Measurements from ENCODE around the gene LMX1B. TPM values are rescaled to one million over a fixed set of nuclear protein-coding genes. Genes with fewer than 3 reads are reported as not detected.

Gene LMX1B
- total and polyA plus RNA-seq, 2 donors (not counting 1 experiment from before 2014, with no cell fraction given), result not detected

DNA sequence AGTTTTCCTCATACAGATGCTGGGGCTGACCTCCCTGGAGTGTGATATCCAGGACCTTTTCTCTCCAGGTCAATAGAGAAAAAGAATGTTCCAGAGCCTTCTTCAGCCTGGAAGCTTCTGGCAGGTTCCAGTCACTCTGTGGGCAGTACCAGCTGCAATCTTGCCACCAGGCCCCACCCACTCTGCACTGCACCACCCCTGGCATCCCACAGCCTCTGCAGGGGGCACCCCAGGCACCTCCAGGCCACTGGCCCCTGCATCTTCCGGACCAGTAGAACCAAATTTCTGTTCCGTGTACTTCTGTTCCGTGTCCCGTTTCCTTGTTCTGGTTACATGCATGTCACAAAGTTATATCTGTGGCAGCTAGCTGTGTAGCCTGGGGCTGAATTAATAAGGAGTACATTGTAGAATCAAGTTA is 107.8 kb downstream of the LMX1B start:
- no peaks in the 10 kb centered on the region for H3K9me3 ChIP-seq (ENCODE audit: control insufficient read depth, insufficient read depth, low read depth, low read length)

DNA sequence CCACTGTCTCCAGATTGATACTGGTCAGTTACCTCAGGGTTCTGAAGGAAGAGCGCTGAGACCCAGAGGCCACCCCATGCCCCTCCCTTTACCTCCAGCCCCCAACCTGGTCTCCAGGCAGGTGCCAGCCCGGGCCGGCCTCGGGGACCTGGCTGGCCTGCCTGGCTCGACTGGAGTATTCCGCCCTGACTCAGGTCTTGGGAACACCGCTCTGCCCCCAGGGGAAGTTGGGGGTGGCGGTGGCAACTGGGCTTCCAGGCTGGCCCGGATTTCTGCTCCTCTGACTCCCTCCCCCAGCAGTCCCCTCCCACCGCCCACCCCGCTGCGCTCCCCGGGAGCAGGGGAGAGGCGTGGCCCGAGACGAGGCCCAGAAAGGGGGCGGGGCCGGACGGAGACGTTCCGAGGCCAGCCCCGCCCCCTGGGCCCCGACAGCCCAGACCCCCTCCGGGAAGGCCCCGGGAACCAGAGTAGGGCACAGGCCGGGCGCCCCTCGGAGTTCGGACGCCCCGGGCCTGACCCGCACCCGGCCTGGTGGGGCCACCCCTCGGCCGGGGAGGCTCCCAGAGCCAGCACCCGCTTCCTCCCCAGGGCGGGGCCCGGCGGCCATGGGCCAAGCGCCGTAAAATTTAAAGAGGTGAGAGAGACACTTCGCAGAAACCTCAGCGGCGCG is 108.7 kb downstream of the LMX1B start:
- TF ChIP-seq EZH2 (IDR thresholded peaks at IDR 0.05; ENCODE audit: low read length, missing control alignments), result no peak
- TF ChIP-seq, protein P1, sequence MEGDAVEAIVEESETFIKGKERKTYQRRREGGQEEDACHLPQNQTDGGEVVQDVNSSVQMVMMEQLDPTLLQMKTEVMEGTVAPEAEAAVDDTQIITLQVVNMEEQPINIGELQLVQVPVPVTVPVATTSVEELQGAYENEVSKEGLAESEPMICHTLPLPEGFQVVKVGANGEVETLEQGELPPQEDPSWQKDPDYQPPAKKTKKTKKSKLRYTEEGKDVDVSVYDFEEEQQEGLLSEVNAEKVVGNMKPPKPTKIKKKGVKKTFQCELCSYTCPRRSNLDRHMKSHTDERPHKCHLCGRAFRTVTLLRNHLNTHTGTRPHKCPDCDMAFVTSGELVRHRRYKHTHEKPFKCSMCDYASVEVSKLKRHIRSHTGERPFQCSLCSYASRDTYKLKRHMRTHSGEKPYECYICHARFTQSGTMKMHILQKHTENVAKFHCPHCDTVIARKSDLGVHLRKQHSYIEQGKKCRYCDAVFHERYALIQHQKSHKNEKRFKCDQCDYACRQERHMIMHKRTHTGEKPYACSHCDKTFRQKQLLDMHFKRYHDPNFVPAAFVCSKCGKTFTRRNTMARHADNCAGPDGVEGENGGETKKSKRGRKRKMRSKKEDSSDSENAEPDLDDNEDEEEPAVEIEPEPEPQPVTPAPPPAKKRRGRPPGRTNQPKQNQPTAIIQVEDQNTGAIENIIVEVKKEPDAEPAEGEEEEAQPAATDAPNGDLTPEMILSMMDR (conservative IDR thresholded peaks at IDR 0.05 in 1 of 2, IDR thresholded peaks at IDR 0.05 in 1 of 2; ENCODE audit: low read depth in 1 of 2, low read length in 2 of 2), result no peak
- no peaks in the 10 kb centered on the region for H3K36me3 ChIP-seq (ENCODE audit: control insufficient read depth, insufficient read depth, low read length)
- DNase-seq (ENCODE audit: low read depth in 2 of 2), result peak; percentile 13 to 53
- no peaks in the 10 kb centered on the region for H3K4me1 ChIP-seq (ENCODE audit: control insufficient read depth, extremely low read depth, insufficient read depth, low read length)
- H3K4me3 ChIP-seq (replicated peaks in 1 of 4; ENCODE audit: control extremely low read depth in 1 of 4, insufficient read depth in 1 of 4, low read depth in 3 of 4, low read length in 4 of 4), result peak overlapping the region in 3 of 4 experiments; percentile 21 to 60 (median 23)
- H4K20me1 ChIP-seq (ENCODE audit: control insufficient read depth, extremely low read depth, insufficient read depth, low read length), result no peaks in the 10 kb centered on the region
- H3K27me3 ChIP-seq (ENCODE audit: control insufficient read depth, insufficient read depth, low read length), result peaks cover 16% of the 10 kb centered on the region
- no peaks in the 10 kb centered on the region for H3K9me3 ChIP-seq (ENCODE audit: control insufficient read depth, insufficient read depth, low read depth, low read length)
- no peaks in the 10 kb centered on the region for H3K79me2 ChIP-seq (ENCODE audit: control insufficient read depth, insufficient read depth, low read length)
- H3K4me2 ChIP-seq (ENCODE audit: extremely low read depth, insufficient read depth, low read length), result no peak overlapping the region
- H2AFZ ChIP-seq (ENCODE audit: low read length), result no peak overlapping the region
- H3K27ac ChIP-seq (ENCODE audit: insufficient read depth, low read length), result no peak overlapping the region
- peak overlapping the region; percentile 7 for H3K9ac ChIP-seq (ENCODE audit: insufficient read depth, low read length)

More for the DNA sequence above, 107.8 kb downstream of the LMX1B start:
- H3K27me3 ChIP-seq (ENCODE audit: control insufficient read depth, insufficient read depth, low read length), result peaks cover 16% of the 10 kb centered on the region
- no peaks in the 10 kb centered on the region for H3K79me2 ChIP-seq (ENCODE audit: control insufficient read depth, insufficient read depth, low read length)
- H3K27ac ChIP-seq (ENCODE audit: insufficient read depth, low read length), result no peak overlapping the region
- no peaks in the 10 kb centered on the region for H4K20me1 ChIP-seq (ENCODE audit: control insufficient read depth, extremely low read depth, insufficient read depth, low read length)
- H3K36me3 ChIP-seq (ENCODE audit: control insufficient read depth, insufficient read depth, low read length), result no peaks in the 10 kb centered on the region
- DNase-seq (ENCODE audit: low read depth in 2 of 2), result no peak
- no peak overlapping the region for H3K4me2 ChIP-seq (ENCODE audit: extremely low read depth, insufficient read depth, low read length)
- no peak for TF ChIP-seq EZH2 (IDR thresholded peaks at IDR 0.05; ENCODE audit: low read length, missing control alignments)
- TF ChIP-seq, protein P1 (conservative IDR thresholded peaks at IDR 0.05 in 1 of 2, IDR thresholded peaks at IDR 0.05 in 1 of 2; ENCODE audit: low read depth in 1 of 2, low read length in 2 of 2), result no peak
- H3K9ac ChIP-seq (ENCODE audit: insufficient read depth, low read length), result no peak overlapping the region
- no peak overlapping the region for H2AFZ ChIP-seq (ENCODE audit: low read length)
- H3K4me3 ChIP-seq (replicated peaks in 1 of 4; ENCODE audit: control extremely low read depth in 1 of 4, insufficient read depth in 1 of 4, low read depth in 3 of 4, low read length in 4 of 4), result no peak overlapping the region
- H3K4me1 ChIP-seq (ENCODE audit: control insufficient read depth, extremely low read depth, insufficient read depth, low read length), result no peaks in the 10 kb centered on the region

DNA sequence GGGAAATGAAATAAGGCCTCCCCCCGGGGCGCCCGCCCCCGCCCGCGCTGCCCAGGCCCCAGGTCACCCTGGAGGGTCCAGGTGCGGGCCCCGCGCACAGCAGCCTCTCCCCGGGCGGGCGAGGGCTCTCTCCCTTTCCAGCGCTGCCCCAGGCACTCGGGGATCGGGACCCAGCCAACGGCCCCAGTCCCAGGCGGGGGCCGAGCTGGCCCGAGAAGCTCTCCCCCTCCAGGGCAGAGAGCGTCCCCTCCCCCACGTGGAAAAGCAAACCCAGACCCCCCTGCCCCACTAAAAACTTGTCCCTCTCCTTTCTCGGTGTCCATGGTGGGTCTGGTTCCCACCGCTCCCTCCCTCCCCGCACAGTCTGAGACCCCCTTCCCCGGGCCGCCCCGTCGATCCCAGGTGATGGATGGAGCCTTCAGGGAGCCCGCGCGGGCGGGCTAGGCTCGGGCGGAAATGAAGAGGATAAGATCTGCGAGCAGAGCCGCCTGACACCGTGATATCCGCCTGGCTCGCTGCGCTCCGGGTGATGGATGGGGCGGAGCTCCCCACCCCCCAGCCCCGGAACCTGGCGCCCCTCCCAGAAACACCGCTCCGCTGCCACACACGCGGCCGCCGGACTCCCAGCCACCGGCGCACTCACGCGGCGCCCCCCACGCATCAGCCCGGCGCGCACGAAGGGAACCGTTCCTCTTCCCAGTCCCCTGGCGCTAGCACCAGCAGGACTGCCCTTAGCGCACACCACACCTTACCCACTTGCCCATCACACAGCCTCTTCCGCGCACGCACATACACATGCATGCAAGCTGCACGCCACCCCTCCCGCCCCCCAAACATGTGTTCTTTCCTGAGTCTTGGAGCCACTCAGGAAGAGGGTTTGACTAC is 109.4 kb downstream of the LMX1B start:
- no peak overlapping the region for H3K9ac ChIP-seq (ENCODE audit: insufficient read depth, low read length)
- no peaks in the 10 kb centered on the region for H3K9me3 ChIP-seq (ENCODE audit: control insufficient read depth, insufficient read depth, low read depth, low read length)
- no peaks in the 10 kb centered on the region for H3K4me1 ChIP-seq (ENCODE audit: control insufficient read depth, extremely low read depth, insufficient read depth, low read length)
- DNase-seq (ENCODE audit: low read depth in 2 of 2), result peak in 1 of 2 donors; percentile 25
- peaks cover 16% of the 10 kb centered on the region for H3K27me3 ChIP-seq (ENCODE audit: control insufficient read depth, insufficient read depth, low read length)
- H3K79me2 ChIP-seq (ENCODE audit: control insufficient read depth, insufficient read depth, low read length), result no peaks in the 10 kb centered on the region
- peak; percentile 61 for TF ChIP-seq EZH2 (IDR thresholded peaks at IDR 0.05; ENCODE audit: low read length, missing control alignments)
- TF ChIP-seq, protein P1 (conservative IDR thresholded peaks at IDR 0.05 in 1 of 2, IDR thresholded peaks at IDR 0.05 in 1 of 2; ENCODE audit: low read depth in 1 of 2, low read length in 2 of 2), result no peak
- no peaks in the 10 kb centered on the region for H3K36me3 ChIP-seq (ENCODE audit: control insufficient read depth, insufficient read depth, low read length)
- no peaks in the 10 kb centered on the region for H4K20me1 ChIP-seq (ENCODE audit: control insufficient read depth, extremely low read depth, insufficient read depth, low read length)
- peak overlapping the region in 2 of 4 experiments; percentile 23 to 60 for H3K4me3 ChIP-seq (replicated peaks in 1 of 4; ENCODE audit: control extremely low read depth in 1 of 4, insufficient read depth in 1 of 4, low read depth in 3 of 4, low read length in 4 of 4)
- H3K4me2 ChIP-seq (ENCODE audit: extremely low read depth, insufficient read depth, low read length), result no peak overlapping the region
- no peak overlapping the region for H2AFZ ChIP-seq (ENCODE audit: low read length)
- no peak overlapping the region for H3K27ac ChIP-seq (ENCODE audit: insufficient read depth, low read length)
